MM.1S (cell line): ENCODE data around the gene MAPK7.

Experiments
- EZH2 ChIP-seq: fragments of 300-600 bp; sonication (generic); optimal IDR thresholded peaks from 2 replicates; pipeline ENCODE3; 2017; ENCODE audit warnings: low read depth, mild to moderate bottlenecking, antibody characterized with exemption, low read length, mixed read lengths
- EZH2phosphoT487 ChIP-seq: fragments of 300-600 bp; sonication (generic); IDR thresholded peaks from 2 replicates; pipeline ENCODE4 v1.6.1; 2018; ENCODE audit warnings: antibody characterized with exemption, low read length
- TF ChIP-seq, protein P1 (sequence below): fragments of 300-600 bp; sonication (generic); IDR thresholded peaks from 2 replicates; pipeline ENCODE4 v1.5.1; 2016; ENCODE audit warnings: antibody characterized with exemption, low read length, mixed read lengths

DNA sequence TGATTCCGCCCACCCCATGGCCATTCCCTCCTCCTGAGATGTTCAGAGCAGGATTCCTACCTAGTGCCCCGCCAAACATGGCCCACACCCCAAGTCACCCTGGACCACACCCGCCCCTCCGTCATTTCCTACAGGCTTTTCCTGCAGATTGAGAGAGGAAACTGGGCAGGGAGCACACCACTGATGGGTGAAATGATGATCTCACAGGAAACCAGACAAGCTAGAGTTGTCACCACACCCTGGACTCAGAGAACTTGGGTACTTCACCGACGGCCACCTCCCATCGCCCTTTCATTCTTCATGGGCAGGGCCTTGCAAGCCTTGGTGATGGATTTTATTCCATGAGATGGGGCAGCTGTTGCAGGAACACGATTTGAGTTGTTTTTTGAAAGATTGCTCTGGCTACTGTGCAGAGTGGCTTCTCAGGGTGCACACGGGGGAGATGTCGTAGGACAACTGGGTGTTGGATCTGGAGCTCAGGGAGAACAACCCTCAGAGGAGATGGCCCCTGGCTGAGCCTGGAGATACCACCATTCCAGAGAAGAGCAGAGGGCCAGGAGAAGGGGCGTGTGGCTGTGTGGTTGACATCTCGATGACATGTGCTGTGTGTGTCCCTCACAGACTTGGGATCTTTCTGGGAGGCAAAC lies 8.3 kb upstream of the MAPK7 start:
- TF ChIP-seq, protein P1, sequence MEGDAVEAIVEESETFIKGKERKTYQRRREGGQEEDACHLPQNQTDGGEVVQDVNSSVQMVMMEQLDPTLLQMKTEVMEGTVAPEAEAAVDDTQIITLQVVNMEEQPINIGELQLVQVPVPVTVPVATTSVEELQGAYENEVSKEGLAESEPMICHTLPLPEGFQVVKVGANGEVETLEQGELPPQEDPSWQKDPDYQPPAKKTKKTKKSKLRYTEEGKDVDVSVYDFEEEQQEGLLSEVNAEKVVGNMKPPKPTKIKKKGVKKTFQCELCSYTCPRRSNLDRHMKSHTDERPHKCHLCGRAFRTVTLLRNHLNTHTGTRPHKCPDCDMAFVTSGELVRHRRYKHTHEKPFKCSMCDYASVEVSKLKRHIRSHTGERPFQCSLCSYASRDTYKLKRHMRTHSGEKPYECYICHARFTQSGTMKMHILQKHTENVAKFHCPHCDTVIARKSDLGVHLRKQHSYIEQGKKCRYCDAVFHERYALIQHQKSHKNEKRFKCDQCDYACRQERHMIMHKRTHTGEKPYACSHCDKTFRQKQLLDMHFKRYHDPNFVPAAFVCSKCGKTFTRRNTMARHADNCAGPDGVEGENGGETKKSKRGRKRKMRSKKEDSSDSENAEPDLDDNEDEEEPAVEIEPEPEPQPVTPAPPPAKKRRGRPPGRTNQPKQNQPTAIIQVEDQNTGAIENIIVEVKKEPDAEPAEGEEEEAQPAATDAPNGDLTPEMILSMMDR, result no peak
- TF ChIP-seq EZH2 (no peak), EZH2phosphoT487 (no peak)
